ENCODE results near the gene NMU.

- TF ChIP-seq CTCF (optimal IDR thresholded peaks at IDR 0.05 in 1 of 3, IDR thresholded peaks at IDR 0.05 in 1 of 3, conservative IDR thresholded peaks at IDR 0.05 in 1 of 3; ENCODE audit: extremely low read depth in 1 of 3, insufficient read depth in 2 of 3, low read length in 3 of 3): no peak
- no peak for TF ChIP-seq EZH2 (IDR thresholded peaks at IDR 0.05; ENCODE audit: low read length)
Measured at GRCh38 chr4:55578341-55579010, 57.6 kb downstream of the NMU start.
